Stimulated activated CD4-positive, alpha-beta T cell treated with anti-CD3 and anti-CD28 coated beads, Interleukin-2, amount 100 ng/mL, for 4 hours (primary cell): ENCODE measurements around the gene RBPMS2.
"Not testable (repeated sequence)": the region's sequence is repeated elsewhere in the genome, so short reads cannot be mapped to it uniquely, and the experiment has no call there.

Source experiments
- DNase-seq: peaks from one replicate; pipeline ENCODE4 v3.0.0-alpha.2; 2020; ENCODE audit warnings: low read depth

RBPMS2 gene

DNA sequence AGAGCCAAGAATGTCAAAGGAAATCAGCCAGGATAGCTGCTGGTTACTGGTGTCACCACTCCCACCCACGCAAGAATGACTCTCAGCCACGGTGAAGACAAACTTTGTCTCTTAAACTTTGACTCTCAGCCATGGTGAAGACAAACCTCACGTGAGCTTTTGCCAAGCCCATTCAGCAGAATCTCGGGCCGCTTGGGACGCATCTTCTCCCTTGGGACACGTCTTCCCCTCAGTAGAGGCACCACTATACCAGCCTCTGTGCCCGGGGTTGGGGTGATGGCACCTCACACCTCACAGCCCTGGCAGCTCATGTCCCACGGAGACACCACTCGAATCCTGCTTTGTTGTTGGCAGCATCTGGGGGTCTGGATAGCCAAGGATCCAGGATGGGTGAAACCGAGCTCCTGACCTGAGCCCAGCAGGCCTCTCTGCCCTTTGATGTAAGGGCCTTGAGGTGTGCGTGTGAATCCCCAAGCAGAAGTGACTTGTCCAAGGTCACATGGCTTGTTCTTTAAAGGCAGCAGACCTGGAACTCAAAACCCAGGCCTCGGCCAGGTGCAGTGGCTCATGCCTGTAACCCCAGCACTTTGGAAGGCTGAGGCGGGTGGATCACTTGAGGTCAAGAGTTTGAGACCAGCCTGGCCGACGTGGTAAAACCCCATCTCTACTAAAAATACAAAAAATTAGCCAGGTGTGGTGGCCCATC is 21.8 kb downstream of the RBPMS2 start:
- DNase-seq = no peak

DNA sequence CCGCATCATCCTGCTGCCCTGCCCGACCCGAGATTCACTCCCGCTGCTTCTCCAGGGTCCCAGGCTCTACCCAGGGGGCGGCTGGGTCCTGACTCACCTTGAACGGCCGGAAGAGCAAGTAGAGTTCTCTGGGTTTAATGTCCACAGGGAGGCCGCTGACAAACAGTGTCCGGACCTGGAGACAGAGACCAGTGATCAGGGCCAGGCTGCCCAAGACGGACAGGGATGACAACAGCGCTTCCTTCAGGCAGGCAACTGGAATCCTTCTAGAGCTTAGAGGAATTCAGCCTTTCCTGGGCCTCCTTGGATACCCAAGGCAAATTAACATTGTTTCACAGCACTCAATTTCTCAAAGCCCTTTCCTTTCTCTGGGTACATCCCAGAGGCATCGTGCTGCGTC is 23.9 kb downstream of the RBPMS2 start:
- DNase-seq = no peak

DNA sequence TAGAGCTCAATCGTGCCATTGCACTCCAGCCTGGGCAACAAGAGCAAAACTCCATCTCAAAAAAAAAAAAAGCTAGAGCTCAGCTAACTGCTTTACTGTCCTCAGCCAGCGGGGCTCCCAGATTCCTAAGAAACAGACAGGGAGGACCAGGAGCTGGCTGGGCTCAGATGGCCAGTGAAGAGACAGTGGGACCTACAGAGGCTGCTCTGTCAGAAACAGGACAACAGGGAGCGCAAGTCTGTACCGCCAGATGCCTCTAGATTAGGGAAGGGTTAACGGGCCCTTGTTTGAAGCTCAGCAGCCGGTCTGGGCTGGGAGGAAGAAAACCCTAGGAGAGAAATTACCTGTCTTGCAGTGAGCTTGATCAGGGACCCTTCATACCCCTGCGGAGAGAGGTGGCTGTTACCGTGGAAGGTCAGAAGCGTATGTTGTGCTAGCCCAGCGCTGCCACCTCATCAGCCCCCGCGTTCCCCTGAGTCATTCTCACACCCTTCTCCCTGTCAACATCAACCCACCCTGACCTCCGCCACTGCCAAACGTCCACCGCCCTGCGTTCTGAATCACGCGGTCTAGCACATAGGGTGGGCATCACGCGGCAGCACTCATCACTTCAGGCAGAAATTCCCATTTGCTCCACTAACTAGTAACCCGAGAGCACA is 25.3 kb downstream of the RBPMS2 start:
- DNase-seq = no peak

DNA sequence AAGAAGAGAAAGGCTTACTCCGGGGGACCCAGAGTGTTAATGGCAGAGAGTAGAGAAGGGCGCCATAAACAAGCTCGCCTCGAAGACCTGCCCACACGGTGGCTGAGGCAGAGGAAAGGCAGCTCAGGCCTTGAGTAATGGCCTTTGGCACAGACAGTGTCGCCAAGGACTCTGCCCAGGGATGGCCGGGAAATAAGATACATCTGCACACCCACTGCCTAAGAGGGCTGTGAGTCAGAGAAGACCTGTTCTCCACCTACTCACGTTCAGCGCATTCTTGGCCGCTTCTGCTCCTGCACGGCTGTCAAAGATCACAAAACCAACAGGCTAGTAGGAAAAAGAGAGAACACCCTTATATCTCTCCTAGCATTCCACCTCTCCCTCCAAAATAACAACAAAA is 26.2 kb downstream of the RBPMS2 start:
- no peak for DNase-seq

DNA sequence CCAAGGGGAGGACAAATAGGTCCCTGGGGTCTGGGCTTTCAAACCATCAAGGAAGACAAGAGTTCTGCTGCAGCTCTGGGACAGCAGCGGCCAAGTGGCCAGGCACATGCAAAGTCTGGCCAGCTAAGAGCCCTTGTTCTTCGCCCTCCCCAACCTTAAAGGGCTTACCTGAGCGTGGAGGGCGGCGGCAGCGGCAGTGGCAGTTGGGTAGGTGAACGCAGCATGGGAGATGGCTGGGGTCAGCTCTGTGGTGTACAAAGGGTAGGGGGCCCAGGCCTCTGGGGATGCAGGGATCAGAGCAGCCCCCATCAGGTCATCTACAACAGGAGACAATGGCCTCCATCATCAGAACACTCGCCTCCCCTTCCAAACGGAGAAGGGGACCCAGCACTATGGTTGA is 27.1 kb downstream of the RBPMS2 start:
- no peak for DNase-seq

DNA sequence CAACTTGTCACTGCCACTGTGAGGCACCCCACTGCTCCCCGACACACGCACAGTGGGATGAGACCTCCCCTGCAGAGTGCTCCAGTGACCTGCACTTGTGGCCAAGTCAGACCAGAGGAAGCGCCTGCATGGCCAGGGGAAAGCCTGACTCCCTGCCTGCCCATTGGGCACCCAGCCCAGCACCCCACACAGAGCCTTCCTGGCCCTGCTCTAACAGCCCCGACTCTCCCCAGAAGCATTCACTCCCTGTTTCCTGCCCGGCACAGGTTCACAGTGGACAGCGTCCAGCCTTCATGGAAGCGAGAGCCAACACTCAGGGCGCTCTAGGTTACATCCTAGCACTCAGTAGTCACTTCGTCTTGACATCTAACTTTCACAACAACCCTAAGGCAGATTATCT is 27.8 kb downstream of the RBPMS2 start:
- DNase-seq = no peak

DNA sequence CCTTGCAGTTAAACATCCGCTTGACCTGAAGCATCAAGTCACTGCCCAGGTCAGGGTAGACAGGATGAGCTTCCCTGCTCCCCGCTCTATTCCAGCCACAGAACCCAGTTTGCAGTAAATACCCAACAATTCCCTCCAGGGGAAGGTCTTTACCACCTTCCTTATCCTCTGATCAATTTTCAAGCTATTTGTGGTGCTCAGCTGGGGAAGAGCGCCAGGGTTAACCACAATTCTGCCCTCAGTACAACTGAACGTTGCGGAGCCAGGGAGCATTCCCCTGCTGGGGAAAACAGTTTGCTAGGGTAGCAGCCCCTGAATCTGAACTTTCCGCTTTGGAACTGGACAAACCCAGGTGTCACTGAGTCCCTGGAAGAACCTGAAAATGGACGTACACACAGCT is 28.5 kb downstream of the RBPMS2 start:
- no peak for DNase-seq

DNA sequence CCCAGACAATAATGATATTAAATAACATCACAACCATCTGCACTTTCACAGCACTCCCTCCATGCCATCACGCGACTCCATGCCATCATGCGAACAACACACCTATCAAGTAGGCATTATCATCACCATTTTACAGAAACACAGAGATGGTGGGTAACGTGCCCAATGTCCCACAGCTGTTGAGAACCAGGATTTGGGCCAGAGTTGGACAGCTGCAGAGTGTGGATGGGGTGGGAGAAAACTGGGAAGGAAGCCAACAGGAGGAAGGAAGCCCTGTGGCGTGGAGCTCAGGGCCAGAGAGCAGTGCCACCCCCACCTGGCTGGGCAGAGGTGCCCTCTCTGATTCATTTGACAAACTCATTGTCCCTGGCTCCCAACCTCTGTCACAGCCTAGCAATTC is 29.0 kb downstream of the RBPMS2 start:
- DNase-seq = no peak

DNA sequence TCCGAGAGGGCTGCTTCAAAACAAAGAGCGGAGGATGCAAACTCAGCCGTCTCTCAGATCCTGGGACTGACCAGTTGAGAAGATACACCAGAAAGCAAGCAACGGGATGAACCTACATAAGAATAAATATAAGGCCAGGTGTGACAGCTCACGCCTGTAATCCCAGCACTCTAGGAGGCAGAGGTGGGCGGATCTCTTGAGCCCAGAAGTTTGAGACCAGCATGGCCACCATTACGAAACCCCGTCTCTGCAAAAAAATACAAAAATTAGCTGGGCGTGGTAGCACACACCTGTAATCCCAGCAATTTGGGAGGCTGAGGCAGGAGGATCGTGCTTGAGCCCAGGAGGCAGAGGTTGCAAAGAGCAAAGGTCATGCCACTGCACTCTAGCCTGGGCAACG is 31.7 kb downstream of the RBPMS2 start:
- DNase-seq = no peak

DNA sequence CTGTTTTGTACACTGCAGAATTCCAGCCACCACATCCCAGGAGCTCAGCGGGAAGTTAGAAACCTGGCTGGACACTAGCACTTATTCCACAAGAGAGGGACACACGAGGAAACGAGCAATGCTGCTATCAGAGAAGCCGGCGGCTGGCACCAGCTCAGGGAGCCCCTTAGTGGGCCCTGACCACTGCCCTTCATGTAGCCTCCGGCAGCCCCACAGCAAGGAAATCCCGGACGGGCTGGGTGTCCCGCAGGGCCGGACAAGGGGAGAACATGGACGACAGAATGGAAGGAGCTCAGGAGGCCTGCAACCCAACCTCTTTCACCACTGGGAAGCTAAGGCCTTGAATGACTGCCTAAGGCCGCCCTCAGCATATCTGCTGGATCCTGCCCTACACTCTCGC is 32.5 kb downstream of the RBPMS2 start:
- DNase-seq = no peak

DNA sequence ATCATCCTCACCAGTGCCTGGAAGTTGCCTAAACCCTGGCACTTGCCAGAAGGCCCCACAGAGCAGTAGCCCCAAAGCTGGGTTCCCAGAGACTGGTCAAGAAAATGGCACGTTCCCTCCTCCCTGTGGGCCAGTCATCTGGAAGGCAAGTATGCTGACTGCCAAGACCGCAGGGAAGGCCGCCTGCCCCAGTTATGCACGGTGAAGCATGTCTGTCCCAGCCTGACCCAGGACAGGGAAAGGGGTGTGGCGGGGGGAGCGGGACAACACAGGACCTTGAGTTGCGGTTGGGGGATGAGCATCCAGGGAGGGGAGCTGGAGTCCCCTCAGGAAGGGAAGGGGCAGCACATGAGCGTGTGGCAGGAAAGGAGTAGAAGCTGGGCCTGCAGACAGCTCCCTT is 33.0 kb downstream of the RBPMS2 start:
- DNase-seq = no peak

DNA sequence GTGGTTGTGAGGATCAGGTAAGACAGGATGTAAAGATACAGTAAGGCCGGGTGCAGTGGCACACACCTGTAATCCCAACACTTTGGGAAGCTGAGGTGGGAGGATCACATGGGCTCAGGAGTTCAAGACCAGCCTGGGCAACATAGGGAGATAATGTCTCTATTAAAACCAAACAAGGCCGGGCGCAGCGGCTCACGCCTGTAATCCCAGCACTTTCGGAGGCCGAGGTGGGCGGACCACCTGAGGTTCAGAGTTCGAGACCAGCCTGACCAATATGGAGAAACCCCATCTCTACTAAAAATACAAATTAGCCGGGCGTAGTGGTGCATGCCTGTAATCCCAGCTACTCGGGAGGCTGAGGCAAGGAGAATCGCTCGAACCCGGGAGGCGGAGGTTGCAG is 33.7 kb downstream of the RBPMS2 start:
- not testable (repeated sequence) for DNase-seq

DNA sequence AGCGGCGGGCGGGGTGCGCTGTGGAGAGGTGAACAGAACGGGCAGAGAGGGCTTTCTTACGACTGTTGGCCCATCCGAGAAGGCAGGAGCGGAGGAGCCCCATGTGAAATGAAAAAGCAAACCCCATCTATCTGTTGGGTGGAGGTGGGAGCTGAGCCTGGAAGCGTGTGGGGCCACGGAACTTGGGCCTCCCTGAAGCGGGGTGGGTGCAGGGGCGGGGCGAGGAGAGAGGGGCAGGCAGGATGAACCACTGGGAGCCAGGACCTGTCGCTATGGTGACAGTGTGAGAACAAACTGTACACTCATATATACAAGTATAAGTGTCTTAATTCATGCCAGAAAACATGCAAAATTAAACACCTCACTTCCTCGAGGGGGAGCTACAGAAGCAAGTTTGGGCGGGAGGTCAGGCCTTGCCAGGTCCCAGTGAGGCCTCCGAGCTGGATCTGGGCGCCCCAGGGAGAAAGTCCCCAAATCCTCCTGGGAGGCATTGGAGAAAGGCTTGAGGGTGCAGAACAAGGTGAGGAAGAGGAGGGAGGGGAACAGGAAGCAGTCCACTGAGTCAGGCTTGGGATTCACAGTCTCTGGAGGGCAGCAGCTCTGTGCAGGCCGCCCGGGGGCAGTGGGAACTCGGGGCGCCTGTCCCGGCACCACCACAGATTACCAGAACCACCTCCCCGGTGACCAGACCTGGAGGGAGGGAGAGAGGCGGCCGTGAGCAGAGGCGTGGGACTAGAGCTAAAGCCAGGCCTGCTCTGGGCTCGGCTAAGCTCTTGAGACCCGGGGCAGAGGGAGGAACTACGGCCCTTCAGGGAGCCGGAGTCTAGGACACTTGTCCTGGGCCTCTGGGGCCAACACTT is 34.8 kb downstream of the RBPMS2 start:
- DNase-seq = no peak

DNA sequence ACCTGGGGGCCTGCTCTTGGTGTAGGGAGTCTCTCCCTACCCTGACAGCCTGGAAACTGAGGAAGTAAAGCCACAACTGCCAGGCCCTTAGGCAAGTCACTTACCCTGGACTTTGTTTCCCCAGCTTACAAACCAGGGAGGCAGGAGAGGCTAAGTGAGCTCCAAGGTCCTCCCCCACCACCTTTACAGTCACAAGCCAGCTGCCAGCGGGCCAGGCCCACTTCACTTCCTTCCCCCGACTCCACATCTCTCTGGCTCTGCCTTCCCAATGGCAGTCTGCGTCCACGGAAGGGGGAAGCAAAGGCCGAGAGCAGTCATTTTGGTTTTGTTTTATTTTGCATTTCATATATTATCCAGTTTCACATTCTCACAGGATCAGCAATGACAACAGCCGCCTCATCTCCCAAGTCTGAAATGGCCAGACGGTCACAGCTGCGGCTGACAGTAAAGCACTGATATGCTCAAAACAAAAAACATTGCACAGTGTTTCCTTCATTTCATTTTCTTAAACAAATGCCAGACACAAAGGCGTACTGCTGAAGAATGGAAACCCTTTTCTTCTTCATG is 35.7 kb downstream of the RBPMS2 start:
- DNase-seq = no peak

DNA sequence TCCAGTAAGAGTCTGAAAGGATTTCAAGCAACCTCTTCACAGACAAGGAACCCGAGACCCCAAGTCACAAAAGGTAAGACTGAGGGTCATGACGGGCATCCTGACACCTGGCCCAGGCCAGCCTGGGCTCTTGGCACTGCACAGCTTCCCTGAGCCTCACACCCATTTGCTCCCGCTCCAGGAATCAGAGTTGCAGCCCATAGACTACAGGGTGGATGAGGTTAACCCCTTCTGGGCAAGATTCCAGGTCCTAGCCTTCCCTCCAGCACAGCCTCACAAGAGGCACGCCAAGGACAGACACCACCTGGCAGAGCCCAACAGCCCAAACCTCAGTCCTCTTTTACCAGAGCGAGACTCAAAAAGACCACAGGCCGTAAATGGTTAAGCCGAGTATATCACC is 36.2 kb downstream of the RBPMS2 start:
- DNase-seq = no peak

DNA sequence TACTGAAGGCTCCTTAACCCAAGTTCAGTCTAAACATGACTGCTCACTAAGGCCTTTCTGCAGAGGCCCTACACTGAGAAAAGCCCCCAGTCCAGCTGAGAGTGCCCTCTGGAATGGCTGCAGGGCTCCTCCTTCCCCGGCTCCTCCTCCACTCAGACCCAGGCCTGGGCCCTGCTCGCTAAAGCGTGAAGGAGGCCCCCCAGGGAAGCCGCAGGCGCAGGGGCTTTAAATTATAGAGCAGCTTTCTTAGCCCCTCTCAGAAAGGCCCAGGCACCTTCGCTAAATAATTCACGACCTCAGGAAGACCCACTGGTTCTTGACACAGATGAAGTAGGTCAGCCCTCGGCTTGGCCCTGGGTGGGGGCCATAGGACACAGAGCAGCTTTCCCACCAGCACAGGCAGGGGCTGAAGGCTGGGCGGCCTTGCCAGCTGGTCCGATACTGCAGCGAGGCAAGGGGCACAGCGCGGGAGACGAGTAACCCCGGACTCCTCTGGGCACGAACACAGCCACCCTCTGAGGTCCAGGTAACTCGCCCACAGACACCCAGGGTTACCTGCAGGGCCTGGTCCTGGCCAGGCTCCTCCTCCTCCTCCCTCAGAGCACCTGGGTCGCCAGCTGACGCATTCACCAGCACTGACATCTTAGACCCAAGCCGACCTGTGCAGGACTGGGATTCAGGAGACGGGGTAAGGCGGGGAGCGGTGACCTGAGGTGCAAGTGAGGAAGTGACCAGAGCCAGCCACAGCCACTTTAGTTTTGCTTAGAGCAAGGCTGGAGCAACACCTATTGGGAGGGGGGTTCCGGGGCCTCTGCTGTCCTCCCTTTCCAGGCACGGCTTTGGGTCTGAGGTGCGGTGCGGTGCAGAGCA is 36.9 kb downstream of the RBPMS2 start:
- no peak for DNase-seq

DNA sequence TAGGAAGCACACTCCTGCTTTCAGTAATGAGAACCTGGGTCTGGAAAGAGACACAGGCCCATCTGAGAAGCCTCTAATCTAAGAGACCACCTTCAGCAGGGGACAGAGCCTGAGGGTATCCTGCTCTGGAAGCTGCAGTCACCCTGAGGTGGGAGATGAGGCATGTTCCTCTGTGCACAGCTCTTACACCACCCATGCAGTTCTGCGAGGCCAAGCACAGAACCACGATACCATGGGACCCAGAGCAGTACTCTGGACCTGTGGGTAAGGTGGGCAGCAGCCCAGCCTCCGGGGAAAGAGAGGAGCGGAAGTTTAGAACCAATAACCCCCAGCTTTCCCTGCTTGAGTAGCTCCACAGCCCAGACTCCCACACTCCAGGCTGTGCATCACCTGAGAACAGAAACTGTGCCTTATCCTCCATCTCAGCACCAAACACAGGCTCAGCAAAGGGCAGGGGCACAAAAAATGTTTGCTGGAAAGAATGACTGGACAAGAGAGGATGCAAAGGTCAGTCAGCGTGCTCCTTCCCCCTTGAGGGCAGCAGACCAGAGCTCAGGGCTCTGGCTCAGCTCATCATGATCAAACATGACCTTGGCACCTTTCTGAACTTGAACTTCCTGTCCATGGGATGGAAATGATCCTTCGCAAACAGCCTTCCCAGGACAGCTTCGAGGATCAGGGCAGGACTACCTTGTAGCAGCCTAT is 43.1 kb downstream of the RBPMS2 start:
- DNase-seq = no peak

DNA sequence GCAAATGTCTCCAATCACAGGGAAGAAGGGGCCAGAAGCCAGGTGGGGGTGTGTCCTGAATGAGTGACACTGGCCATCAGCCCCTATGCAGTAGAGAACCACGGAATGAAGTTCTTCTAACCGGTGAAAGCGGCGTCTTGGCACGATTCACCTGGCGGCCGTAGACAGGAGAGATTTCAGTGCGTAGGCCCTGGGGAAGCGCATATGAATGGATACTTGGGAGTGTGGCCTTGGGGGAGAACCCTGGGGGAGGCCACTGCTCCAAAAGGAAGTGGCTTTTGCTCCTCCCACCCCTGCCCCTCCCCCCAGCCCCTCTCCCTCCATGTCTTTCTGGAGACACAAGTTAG is 43.6 kb downstream of the RBPMS2 start:
- no peak for DNase-seq

DNA sequence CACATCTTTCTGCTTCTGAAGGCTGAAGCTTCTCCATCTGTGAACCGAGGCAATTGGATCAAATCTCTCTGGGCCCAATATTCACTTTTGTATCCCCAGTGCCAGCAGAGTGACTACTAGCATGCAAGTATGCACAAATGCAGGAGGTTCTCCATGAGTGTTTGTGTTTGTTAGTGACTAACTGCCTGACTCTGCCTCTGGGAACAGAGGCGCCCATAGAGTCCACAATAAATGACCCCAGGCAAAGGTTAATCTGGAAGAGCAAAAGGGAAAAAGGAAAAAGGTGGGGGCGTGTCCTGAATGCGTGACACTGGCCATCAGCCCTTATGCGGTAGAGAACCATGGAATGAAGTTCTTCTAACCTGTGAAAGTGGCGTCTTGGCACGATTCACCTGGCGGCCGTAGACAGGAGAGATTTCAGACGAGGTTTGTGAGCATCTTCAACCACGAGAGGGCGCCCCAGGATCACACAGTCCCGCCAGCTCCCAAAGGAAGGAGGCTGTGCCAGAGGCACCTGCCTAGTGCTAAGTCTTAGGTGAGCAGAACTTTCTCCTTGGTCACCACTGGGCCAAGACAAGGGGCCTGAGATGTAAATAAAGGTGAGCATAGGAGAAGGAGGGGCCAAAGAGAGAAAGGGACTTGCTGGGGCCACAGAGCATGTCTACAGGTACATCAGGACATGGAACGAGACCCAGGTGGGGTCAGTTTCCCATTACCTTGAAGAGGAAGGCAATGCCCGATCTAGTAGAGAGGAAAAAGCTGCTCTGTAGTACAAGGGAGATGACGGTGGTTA is 44.2 kb downstream of the RBPMS2 start:
- DNase-seq = peak; percentile 74

DNA sequence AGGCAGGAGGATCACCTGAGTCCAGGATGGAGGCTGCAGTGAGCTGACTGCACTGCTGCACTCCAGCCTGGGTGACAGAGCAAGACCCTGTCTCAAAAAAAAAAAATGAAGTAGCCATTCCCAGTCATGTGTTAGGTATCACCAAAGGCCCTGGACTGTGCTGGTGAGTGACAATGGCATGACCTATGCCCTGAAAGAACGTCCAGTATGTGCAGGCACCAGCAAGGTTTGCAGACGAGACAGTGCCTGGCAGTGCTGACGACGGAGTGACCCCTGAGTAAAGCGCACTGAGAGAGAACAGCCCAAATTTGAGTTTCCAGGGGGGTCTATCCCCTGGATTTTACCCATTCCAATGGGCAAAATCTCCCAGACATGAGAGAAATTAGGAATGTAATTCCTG is 45.2 kb downstream of the RBPMS2 start:
- DNase-seq = no peak
